Eye (tissue), 1 donor: ENCODE data around the gene PTPRU.
"Not testable (repeated sequence)": the region's sequence is repeated elsewhere in the genome, so short reads cannot be mapped to it uniquely, and the experiment has no call there.

Experiments
- DNase-seq: peaks from one replicate; pipeline ENCODE4 v3.0.0-alpha.2; 2015

Gene PTPRU

DNA sequence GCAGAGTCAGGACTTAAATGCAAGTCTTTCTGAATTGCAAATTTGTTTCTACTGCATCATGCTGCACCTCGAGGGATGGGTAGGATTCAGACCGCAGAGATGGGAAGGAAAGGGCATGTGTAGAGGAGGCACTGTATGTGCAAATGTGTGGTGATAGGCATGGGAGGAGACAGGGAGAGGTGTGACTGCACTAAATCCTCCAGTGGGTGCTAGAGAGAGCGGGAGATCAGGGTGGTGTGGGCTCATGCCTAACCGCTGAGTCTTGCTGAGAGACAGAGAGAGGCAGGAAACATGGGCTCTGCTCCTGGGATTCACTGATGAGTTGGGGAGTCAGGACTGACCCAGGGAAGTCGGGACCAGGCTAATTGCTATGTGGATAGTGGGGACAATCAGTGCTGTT, 61.1 kb downstream of the PTPRU start:
- DNase-seq = no peak

DNA sequence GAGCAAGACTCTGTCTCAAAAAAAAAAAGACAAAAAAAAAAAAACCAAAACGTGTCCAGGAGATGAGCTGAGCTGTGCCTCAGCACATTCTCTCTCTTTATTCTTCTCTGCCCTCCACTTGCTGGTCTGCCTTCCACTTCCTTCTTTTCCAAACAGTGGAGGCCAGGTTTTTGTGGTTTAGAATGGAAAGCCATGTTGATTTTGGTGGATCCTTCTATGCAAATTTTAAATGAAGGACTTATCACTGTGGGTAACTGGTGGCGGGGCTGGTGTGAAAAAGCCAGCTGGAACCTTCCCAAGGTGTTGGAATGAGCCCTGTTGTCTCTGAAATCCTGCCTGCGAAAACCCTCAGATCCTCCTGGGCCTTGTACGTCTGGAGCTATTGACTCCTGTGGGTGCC, 61.9 kb downstream of the PTPRU start:
- DNase-seq = no peak

- DNase-seq = no peak
These were observed 63.1 kb downstream of the PTPRU start for GRCh38 chr1:29299446-29299845.

- DNase-seq = not testable (repeated sequence)
These were observed 65.4 kb downstream of the PTPRU start for GRCh38 chr1:29301732-29302131.

GRCh38 chr1:29303201-29304024, 67.1 kb downstream of the PTPRU start:
- no peak for DNase-seq

- no peak for DNase-seq
These were observed 67.8 kb downstream of the PTPRU start for GRCh38 chr1:29304025-29304684.

DNA sequence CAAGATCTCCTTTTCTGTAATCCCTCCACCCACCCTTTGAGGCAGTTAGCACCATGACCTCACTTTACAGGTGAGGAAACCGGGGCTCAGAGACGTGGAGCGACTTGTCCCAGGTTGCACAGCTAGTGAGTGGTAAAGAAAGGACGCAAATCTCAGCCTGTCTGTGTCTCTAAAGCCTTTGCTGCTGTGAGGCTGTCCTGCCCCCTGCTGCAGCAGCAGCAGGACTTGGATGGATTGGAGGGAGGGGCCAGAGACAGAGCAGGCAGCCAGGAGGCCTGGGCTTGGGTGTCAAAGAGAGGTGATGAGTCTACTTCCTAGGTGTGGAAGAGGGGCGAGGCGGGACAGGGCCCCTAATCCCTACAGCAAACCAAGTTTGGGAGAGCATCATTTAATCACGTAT, 69.6 kb downstream of the PTPRU start:
- DNase-seq = no peak

DNA sequence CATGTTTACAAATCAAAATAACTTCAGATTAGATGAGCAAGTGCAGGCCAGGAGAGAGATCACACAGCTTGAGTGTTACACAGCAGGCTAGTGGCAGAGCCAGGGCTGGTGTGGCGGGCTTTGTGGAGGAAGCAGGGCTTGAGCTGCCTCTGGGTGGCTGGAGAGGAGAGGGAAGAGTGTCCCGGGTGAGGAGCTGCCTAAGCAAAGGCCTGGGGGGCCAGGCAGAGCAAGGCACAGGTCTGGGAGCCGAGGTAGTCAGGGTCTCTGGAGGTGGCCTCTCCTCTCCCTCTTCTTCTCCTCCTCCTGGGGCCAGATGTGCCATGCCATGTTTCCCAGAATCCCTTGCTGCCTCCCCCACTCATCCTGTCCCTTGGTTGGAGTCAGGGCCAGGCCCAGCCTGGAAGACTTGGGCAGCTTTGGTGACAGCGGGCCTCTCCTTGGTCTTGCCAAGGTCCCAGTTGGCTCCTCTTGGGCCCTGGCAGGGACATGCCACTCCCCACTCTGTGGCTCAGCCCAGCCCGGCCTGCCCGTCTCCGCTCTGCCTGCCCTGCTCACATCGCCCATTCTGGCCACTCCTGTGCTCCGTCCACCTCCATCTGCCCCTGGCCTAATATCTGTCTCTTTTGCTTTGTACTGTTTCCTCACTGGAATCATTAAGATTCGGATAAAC, 70.3 kb downstream of the PTPRU start:
- no peak for DNase-seq

DNA sequence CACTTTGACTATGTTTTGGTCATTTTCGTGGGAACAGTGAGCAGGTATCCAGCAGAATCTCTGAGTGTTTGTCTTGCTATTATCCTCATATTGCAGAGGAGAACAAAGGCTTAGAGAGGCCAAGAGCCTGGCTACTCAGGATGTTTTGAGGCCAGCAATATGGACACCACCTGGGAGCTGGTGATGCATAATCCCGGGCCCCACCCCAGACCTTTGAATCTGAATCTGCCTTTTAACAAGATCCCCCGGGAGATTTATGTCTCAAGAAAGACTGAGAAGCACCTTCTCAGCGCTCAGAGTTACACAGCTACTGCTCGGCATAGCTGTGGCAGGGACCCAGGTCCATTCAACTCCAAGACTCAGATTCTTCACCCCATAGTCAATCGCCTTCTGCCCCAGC, 72.8 kb downstream of the PTPRU start:
- no peak for DNase-seq

DNA sequence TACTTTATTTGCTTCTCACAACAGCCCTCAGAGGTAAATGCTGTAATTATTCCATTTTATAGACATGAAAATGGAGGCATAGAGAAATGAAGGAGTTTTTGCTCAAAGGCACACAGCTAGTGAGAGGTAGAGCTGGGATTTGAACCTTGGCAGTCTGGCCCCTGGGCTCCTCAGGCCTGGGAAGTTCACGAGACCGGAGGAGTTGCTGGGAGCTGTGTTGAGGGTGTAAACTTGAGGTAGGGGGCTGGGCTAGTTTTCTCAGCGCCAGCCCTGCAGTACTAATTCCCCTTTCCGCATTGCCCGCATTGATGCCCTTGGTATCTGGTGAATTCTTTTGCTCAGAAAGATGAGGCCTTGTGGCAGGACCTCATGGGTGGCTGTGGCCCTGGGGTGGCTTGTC, 73.3 kb downstream of the PTPRU start:
- no peak for DNase-seq

DNA sequence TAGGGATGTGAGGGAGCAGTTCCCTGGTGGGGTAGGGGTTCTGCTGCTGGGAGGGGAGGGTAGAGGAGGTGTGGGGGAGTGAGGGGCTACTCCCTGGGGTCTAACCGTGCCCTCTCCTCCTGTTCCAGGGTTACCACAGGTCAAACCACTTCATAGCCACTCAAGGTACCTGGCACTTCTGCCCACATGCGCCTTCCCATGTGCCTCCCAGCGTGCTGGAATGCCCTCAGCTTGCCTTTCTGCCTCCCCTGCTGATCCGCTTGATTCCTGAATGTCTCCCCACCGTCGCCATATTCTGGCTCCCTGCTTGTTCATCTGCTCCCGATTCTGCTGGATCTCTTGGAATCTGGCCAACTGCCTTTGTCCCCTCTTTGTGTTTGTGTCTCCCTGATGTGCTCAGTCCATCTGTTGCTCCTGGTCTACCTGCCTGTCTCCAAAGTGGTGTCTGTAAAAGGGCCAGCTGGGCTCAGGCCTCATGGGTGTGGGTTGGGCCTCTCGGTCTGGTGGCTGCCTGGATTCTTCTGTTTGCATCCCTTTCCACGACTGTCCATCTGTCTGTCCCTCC, 74.4 kb downstream of the PTPRU start:
- DNase-seq = no peak

DNA sequence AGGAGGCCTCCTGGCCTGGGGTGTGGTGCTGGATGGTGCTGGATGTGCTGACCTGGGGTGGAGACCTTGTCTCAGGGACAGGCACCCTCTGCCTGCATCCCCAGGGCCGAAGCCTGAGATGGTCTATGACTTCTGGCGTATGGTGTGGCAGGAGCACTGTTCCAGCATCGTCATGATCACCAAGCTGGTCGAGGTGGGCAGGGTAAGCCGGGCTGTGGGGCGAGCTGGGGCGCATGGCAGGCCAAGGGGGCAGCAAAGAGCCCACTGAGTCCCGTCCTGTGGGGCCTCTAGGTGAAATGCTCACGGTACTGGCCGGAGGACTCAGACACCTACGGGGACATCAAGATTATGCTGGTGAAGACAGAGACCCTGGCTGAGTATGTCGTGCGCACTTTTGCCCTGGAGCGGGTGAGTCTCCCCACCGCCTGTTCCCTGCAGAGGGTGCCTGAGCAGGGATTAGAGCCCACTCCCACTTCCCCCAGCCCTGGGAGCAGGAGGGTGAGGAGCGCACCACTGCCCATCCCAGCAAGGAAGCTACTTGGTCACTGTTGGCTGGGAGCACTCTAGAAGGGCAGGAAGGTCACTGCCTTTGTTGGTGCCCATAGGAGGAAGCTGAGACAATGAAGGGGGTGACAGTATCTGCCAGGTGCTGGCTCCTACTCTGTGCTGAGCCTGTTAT, 75.2 kb downstream of the PTPRU start:
- no peak for DNase-seq

DNA sequence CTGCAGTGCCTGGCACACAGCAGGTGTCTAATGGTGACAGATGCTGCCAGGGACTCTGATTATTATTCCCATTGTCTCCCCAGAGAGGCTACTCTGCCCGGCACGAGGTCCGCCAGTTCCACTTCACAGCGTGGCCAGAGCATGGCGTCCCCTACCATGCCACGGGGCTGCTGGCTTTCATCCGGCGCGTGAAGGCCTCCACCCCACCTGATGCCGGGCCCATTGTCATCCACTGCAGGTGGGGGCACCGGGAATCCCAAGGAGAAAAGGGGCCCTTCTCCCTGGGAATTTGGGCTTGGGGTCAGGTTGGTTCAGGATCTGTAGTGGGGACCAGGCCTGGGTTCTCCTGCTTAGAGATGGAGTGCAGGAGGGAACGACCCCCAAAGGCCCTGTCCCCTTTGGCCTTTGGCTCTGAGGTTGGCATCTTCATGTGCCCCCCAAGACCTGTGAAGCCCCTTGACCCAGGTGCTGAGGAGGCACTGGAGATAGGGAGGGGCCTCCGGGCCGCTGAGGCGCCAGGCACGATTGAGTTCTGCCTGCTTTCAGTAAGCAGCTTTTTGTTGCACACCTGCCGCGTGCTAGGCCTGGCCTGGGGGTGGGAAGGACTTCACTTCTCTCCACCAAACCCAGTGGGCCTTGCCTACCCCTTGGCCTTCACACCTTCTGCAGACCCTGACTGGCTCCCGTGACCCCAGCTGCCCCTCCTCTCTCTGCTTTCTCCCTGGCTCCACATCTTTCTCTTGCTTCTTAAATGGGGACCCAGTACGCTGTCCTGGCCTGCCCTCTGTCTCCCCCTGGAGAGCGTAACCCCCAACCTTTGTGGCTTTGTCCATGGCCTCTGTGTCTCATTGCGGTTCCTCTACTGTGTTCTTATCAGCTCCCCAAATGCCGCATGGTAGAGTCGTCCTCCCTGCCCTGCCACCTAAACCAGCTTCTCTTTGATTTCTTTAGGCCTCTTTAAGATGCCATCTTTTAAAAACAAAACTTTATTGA, 76.4 kb downstream of the PTPRU start:
- no peak for DNase-seq

- DNase-seq = not testable (repeated sequence)
These were observed 78.4 kb downstream of the PTPRU start for GRCh38 chr1:29314685-29315084.

DNA sequence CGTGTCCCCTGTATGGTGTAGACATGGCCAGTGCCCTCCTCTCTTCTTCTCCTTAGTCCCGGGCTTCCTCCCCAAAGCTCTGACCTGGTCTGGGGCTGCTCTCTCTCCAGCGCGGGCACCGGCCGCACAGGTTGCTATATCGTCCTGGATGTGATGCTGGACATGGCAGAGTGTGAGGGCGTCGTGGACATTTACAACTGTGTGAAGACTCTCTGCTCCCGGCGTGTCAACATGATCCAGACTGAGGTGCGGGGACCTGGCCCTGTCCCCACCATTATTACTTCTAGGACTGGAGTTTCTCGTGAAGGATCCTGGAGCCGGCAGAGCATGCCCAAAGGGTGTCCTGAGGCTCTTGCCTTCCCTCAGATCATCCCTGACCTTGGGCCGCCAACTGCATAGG, 78.9 kb downstream of the PTPRU start:
- no peak for DNase-seq

- DNase-seq = no peak
These were observed 79.6 kb downstream of the PTPRU start for GRCh38 chr1:29315876-29316275.

DNA sequence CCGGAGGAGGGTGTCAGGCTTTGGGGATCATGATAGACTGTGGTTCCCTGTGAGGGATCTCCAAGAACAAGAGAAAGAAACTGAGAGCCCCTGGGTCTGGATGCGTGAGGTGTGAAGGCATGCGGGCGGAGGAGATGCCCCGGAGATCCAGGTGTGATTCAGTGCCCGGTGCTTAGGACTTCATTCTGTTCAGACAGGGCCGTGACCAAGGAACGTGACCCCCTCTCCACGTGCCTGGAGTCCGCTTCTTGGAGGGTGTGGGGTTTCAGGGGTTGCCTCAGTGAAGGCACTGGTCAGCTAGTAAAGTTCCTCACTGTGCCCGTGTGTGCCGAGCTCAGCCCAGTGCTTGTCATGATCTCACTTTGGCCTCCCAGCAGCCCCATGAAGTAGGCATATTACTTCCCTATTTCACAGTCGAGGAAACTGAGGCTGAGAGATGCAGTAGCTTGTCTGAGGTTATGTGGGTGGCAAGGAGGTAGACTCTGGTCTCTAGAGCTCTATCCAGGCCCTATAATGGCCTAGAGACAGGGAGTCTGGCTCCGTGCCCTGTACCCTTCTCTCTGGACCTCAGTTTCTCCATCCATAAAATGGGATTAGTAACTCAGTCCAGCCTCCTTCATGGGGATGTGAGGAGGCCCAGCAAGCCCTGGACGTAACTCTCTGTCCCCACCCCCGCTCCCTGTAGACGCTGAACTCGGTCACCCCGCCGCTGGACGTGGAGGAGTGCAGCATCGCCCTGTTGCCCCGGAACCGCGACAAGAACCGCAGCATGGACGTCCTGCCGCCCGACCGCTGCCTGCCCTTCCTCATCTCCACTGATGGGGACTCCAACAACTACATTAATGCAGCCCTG, 81.0 kb downstream of the PTPRU start:
- DNase-seq = no peak

GRCh38 chr1:29317916-29318530, 81.7 kb downstream of the PTPRU start:
- DNase-seq = no peak

GRCh38 chr1:29318724-29319123, 82.4 kb downstream of the PTPRU start:
- no peak for DNase-seq
